HepG2 (cell line): ENCODE results near the gene PGRMC1. TPM values are rescaled to one million over a fixed set of nuclear protein-coding genes. Genes with fewer than 3 reads are reported as not detected.

Experiments used
- ATF7 ChIP-seq, 2 experiments: fragments of 450-650 bp in 1 of 2; sonication (generic) in 1 of 2; formaldehyde crosslinking in 1 of 2; IDR thresholded peaks; 2 replicates each; pipeline versions ENCODE4 v1.4.0 to v1.6.1; 2016 to 2020; ENCODE audit warnings: antibody characterized with exemption in 1 of 2, mild to moderate bottlenecking in 1 of 2, missing genetic modification reagents in 1 of 2
- CHCHD3 ChIP-seq: sonication (generic); formaldehyde crosslinking; IDR thresholded peaks from 2 replicates; pipeline ENCODE4 v1.8.0; 2022; ENCODE audit warnings: mild to moderate bottlenecking, missing genetic modification reagents, moderate library complexity
- CHD2 ChIP-seq: IDR thresholded peaks from 2 replicates; pipeline ENCODE4 v1.6.1; 2011; ENCODE audit warnings: low read depth, low read length, improper control_type of control experiment
- FLYWCH1 ChIP-seq: sonication (generic); formaldehyde crosslinking; IDR thresholded peaks from 2 replicates; pipeline ENCODE4 v1.8.1; 2023; ENCODE audit warnings: mild to moderate bottlenecking, missing genetic modification reagents
- JARID2 ChIP-seq: sonication (generic); formaldehyde crosslinking; IDR thresholded peaks from 2 replicates; pipeline ENCODE4 v1.8.1; 2023; ENCODE audit warnings: missing genetic modification reagents, inconsistent platforms; ENCODE audit not compliant: insufficient replicate concordance
- JUN ChIP-seq: sonication (generic); formaldehyde crosslinking; IDR thresholded peaks from 2 replicates; pipeline ENCODE4 v1.4.0; 2020; ENCODE audit warnings: mild to moderate bottlenecking, missing genetic modification reagents
- NFIB ChIP-seq: sonication (generic); formaldehyde crosslinking; IDR thresholded peaks from 2 replicates; pipeline ENCODE4 v1.9.0; 2021; ENCODE audit warnings: missing genetic modification reagents, mild to moderate bottlenecking, borderline replicate concordance
- polyA plus RNA-seq, 8 experiments: library from polyadenylated mRNA; depleted of rRNA in 3 of 8; stranded (reverse) in 7 of 8; unstranded in 1 of 8; fragments of >200 nt; fragmentation: Illumina TruSeq in 4 of 8; extraction: Trizol in 4 of 8; gene quantifications; 2 replicates each; pipeline versions ENCODE4 v1.2.1 to v1.2.3, GENCODE V29; 2011 to 2016; ENCODE audit warnings: low read depth in 4 of 8, missing spikeins in 1 of 8, mixed read lengths in 1 of 8; ENCODE audit not compliant: insufficient read depth in 1 of 8
- total RNA-seq, 5 experiments: library from RNA; depleted of rRNA; stranded (reverse); fragments of >200 nt; fragmentation: Illumina TruSeq; extraction: Trizol; gene quantifications; 2 replicates each; pipeline ENCODE4 v1.2.3, GENCODE V29; 2016; ENCODE audit warnings: low read depth in 1 of 5
- TF ChIP-seq, protein P1 (sequence below): sonication (generic); formaldehyde crosslinking; IDR thresholded peaks from 2 replicates; pipeline ENCODE4 v1.4.0; 2020; ENCODE audit warnings: missing genetic modification reagents, borderline replicate concordance
- TF ChIP-seq, protein P2 (sequence below), 2 experiments: sonication (generic) in 1 of 2; formaldehyde crosslinking in 1 of 2; IDR thresholded peaks; 2 replicates each; pipeline versions ENCODE4 v1.4.0 to v1.6.1; 2018 to 2020; ENCODE audit warnings: missing genetic modification reagents in 2 of 2, borderline replicate concordance in 1 of 2, low read depth in 1 of 2, mild to moderate bottlenecking in 1 of 2, missing biosample characterization in 1 of 2
- TF ChIP-seq, protein P3 (sequence below): sonication (generic); formaldehyde crosslinking; IDR thresholded peaks from 2 replicates; pipeline ENCODE4 v1.8.1; 2022; ENCODE audit warnings: low read depth, mild to moderate bottlenecking, missing genetic modification reagents

PGRMC1 gene
- total and polyA plus RNA-seq, 2 of the 13 experiments (the other 11 are each of a cell fraction or from before 2014, with no cell fraction given): 44.7 to 124 TPM

DNA sequence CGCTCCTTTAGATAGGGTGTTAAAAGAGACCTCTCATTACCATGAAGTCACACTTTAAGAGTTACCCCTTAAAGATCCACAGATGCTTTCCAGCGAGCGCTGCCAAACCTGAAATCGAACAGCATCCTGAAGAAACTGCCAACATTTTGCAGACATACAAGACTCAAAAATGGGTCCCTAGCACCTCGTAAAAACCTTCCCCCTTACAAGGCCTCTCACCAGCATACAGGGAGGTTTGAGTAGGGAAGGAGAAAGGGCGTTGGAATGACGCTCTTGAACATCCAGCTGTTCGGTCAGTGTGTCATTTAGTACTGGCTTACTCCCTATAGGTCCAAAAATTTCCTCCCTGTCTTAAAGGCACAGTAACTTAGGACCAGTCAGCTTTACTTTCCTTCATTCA is 45.3 kb upstream of the PGRMC1 start (continued):
- TF ChIP-seq, protein P1, sequence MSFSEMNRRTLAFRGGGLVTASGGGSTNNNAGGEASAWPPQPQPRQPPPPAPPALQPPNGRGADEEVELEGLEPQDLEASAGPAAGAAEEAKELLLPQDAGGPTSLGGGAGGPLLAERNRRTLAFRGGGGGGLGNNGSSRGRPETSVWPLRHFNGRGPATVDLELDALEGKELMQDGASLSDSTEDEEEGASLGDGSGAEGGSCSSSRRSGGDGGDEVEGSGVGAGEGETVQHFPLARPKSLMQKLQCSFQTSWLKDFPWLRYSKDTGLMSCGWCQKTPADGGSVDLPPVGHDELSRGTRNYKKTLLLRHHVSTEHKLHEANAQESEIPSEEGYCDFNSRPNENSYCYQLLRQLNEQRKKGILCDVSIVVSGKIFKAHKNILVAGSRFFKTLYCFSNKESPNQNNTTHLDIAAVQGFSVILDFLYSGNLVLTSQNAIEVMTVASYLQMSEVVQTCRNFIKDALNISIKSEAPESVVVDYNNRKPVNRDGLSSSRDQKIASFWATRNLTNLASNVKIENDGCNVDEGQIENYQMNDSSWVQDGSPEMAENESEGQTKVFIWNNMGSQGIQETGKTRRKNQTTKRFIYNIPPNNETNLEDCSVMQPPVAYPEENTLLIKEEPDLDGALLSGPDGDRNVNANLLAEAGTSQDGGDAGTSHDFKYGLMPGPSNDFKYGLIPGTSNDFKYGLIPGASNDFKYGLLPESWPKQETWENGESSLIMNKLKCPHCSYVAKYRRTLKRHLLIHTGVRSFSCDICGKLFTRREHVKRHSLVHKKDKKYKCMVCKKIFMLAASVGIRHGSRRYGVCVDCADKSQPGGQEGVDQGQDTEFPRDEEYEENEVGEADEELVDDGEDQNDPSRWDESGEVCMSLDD: no peak
- TF ChIP-seq, protein P2, sequence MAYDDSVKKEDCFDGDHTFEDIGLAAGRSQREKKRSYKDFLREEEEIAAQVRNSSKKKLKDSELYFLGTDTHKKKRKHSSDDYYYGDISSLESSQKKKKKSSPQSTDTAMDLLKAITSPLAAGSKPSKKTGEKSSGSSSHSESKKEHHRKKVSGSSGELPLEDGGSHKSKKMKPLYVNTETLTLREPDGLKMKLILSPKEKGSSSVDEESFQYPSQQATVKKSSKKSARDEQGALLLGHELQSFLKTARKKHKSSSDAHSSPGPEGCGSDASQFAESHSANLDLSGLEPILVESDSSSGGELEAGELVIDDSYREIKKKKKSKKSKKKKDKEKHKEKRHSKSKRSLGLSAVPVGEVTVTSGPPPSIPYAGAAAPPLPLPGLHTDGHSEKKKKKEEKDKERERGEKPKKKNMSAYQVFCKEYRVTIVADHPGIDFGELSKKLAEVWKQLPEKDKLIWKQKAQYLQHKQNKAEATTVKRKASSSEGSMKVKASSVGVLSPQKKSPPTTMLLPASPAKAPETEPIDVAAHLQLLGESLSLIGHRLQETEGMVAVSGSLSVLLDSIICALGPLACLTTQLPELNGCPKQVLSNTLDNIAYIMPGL (CRISPR knock-in tag; IDR thresholded peaks at IDR 0.05; ENCODE audit: borderline replicate concordance in 1 of 2, low read depth in 1 of 2): no peak
- TF ChIP-seq NFIB (CRISPR knock-in tag): no peak
- TF ChIP-seq CHCHD3: no peak
- no peak for TF ChIP-seq ATF7 (IDR thresholded peaks at IDR 0.05)
- TF ChIP-seq ATF7 (CRISPR knock-in tag; IDR thresholded peaks at IDR 0.05): no peak
- TF ChIP-seq JARID2 (CRISPR knock-in tag): no peak
- no peak for TF ChIP-seq FLYWCH1 (CRISPR knock-in tag)
- TF ChIP-seq, protein P3, sequence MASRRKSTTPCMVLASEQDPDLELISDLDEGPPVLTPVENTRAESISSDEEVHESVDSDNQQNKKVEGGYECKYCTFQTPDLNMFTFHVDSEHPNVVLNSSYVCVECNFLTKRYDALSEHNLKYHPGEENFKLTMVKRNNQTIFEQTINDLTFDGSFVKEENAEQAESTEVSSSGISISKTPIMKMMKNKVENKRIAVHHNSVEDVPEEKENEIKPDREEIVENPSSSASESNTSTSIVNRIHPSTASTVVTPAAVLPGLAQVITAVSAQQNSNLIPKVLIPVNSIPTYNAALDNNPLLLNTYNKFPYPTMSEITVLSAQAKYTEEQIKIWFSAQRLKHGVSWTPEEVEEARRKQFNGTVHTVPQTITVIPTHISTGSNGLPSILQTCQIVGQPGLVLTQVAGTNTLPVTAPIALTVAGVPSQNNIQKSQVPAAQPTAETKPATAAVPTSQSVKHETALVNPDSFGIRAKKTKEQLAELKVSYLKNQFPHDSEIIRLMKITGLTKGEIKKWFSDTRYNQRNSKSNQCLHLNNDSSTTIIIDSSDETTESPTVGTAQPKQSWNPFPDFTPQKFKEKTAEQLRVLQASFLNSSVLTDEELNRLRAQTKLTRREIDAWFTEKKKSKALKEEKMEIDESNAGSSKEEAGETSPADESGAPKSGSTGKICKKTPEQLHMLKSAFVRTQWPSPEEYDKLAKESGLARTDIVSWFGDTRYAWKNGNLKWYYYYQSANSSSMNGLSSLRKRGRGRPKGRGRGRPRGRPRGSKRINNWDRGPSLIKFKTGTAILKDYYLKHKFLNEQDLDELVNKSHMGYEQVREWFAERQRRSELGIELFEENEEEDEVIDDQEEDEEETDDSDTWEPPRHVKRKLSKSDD: no peak
- TF ChIP-seq JUN (CRISPR knock-in tag): no peak
- TF ChIP-seq CHD2: no peak
